Inflammatory macrophage treated with lipopolysaccharide for 4 hours (primary cell): ENCODE measurements around the gene BTRC.

Experiments used
- DNase-seq: peaks from one replicate; pipeline ENCODE4 v3.0.0-alpha.2; 2020

BTRC gene

DNA sequence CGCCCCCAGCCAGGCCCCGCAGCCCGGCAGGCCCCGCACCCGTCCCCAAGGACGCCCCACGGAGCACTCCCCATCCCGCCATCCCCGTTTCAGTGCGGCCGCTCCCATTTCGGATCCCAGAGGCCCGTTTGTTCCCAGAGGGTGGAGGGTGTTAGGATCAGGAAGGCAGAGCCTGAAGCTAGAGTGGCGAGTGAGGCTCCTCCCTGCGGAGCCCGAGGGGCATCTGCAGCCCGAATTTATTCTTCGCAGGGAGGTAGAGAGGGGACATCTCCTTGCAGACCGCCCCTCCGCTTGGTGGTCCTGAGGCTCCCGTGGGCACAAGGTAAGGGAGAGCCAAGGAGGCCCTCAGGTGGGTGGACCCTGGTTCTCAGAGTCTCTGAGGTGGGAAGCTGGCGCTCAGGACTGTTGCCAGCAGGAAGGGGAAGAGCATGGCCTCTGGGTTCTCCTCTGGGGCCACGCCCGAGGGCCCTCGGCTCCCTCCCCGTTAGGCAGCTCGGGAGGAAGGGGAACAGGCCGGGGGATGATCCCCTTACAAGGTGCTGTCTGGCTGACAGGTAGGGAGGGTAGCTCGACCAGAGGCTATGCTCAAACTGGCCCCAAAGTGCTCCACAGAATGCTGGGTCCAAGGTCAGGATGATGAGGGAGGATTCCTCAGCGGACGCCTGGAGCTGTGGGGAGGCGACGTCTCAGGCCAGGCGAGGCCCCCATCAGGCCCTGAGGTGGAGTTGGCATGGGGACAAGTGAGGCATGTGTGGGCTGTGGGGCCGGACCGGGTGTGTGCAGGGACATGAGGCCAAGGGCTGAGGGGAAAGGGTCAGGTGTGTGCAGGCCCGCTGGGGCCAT lies 216.7 kb downstream of the BTRC start:
- DNase-seq: peak; percentile 24

DNA sequence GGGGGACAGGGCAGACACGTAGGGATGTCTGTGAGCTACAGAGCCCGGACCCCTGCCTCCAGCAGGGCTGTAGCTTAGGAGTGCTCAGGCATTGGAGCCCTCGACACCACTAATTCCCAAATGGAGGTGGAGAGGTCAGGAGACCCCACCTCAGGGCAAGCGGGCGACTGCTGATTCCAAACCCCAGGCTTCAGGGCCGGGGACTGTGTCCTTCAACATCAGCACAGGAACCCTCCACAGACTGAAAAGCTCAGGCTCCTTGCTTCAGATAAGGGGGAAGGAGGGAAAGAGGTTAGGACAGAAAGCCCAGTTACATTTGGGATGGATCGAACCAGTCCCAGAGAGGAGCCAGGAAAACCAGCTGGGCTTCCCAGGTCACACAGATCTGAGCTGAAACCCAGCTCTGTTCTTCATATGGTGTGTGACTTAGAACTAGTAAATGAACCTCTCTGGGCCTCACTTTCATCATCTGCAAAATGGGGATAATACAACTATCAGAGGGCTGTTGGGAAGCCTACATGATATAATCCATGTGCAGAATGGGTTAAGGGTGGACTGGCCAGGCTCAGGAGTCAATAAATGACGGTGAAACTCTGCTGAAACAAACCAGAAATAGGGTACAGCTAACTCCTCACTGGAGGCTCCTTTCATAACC lies 217.4 kb downstream of the BTRC start:
- DNase-seq: no peak

DNA sequence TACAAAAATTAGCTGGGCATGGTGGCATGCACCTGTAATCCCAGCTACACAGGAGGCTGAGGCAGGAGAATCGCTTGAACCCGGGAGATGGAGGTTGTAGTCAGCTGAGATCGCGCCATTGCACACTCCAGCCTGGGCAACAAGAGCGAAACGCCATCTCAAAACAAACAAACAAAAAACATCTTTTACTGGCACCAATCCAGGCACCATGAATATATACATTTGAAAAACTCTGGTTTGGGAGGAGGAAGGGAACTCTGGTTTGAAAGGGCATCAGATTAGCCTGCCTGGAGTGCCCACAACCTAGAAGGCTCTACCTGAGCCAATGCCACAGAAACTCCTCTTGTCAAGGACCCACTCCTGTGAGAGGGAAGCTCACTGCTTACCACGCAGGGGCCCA lies 218.2 kb downstream of the BTRC start:
- no peak for DNase-seq

DNA sequence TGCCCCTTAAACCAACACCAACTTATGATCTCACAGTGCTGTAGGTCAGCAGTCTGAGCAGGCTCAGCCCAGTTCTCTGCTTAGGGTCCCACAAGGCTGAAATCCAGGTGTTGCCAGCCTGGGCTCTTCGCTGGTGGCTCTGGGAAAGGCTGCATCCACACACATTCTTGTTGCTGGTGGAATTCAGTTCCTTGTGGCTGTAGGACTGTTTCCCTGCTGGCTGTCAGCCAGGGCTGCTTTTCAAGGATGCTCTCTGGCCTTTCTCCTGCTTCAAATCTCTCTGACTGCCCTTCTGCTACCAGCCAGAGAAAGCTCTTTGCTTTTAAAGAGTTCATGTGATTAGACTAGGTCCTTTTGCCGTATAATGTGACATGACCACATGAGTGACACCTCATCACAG lies 218.8 kb downstream of the BTRC start:
- DNase-seq: no peak

DNA sequence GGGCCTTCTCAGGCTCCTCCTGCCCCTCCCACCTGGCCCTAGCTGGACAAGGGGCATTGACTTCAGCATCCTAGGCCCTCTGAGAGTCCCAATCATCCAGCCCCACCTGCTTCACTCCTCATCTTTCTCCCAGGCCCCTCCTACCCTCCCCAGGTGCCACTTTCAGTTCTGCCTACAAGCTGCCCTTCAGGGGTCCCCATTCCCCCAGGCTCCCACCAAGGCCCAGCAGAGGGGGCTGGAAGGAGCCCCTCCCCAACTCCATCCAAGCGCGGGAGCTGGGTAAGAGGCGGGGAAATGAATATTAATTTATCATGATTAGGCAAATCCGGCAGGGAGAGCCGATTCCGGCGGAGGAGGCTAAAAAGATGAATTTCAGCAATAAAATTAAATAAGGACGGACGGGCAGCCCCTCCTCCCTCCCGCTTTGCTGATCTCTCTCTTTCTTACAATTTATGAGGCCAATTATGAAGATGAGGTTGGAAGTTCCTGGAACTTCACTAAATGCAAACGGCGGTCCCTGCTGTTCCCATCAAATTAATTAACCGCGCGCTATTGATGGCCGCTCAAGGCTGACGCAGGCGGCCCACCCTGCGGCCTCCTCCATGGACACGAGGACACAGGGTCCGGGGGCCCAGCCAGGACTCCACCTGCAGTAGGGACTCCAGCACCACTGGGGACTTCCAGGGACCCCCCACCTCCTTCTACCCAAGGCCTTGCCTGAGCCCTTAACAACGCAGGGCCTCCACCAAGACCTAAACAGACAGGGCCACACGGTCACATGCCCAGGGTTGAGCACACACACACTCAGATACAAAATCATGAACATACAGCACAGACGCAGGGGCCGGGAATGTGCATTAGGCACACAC lies 220.2 kb downstream of the BTRC start:
- DNase-seq: no peak

DNA sequence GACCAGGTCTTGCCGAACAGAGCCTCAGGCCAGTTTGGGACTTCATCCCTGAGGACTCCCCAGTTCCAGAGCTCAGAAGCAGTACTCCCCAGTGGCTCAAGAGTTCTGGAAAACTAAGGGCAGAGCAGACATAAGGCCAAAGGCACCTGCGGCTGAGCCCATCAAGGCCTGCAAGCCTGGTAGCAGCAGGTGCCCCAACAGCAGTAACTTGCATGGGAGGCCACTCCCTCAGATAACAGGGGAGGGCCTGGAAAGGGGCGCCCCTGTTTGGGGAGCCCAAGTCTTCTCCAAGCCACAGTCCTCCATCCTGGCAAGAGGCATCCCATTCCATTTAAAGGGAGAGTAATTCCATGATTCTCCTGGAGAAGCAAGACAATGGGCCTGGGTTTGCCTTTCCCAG lies 221.1 kb downstream of the BTRC start:
- no peak for DNase-seq

DNA sequence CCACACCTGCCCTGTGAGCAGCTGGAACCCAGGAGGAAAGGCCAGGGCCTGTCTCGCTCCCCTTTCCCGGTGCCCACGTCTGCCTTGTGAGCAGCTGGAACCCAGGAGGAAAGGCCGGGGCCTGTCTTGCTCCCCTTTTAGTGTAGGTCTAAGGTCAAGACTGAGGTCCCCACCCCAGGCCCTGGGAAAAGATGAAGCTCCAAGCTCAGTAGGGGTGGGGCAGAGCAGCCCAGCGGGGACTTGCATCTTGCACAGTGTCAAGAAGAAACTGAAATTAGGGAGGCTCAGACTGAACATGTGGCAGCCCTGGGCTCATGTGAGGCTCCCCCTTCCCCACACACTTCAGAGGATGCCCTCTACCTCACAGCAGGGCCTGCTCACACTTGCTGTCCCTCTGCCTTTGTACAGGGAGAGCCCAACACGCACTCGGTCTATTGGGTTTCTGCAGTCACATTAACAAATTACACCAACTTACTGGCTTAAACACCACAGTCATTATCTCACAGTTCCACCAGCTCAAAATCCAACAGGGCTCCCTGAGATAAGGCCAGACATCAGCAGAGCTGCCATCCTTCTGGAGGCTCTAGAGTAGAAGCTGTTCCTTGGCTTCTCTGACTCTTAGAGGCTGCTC lies 221.7 kb downstream of the BTRC start:
- DNase-seq: no peak

DNA sequence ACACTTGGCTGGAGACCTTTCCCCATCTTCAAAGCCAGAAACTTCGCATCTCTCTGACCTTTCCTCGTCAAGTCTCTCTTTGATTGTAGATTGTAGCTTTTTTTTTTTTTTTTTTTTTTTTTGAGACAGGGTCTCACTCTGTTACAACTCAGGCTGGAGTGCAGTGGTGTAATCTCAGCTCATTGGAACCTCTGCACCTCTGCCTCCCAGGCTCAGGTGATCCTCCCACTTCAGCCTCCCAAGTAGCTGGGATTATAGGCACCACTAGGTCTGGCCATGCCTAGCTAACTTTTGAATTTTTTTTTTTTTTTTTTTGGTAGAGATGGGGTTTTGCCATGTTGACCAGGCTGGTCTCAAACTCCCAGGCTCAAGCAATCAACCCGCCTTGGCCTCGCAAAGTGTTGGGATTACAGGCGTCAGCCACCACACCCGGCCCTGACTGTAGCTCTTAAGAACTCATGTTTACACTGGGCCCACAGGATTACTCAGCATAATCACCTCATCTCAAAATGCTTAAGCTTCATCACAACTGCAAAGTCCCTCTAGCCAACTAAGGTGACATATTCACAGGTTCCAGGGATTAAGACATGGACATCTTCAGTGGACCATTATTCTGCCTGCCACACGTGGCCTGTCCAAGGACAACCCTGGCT lies 222.4 kb downstream of the BTRC start:
- DNase-seq: no peak

DNA sequence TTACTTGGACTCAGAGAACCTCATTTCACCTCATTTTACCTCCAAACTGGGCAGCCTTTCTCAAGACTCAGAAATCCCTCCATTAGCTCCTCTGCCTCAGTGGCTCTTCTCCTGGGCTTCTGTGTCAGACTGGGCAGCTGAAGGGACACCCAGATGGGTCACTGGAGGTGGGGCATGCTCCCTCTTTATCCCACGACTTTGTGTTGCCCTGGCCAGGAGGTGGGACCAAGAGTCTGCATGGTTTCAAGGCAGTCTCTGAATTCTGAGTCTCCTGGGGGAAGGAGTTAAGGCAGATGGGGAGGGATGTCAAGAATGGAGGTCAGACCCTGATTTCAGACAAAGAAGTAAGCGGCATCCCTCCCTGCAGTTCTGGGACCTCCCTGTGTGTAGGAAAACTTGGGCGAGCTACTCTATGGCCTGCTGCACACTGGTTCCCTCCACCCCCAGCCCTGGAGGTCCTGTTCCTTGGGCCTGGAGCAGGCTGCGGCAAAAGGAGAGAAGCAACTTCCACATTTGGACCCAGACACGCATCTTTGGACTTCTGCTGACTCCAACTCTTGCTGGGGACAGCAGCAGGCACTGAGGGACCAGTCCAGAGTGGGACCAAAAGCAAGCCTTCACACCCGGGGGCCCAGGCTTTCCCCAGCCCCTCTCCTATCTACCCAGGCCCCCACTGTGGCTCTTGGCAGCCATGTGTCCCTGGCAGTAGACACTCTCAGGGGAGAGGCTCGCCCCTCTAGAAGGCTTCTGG lies 223.3 kb downstream of the BTRC start:
- no peak for DNase-seq

DNA sequence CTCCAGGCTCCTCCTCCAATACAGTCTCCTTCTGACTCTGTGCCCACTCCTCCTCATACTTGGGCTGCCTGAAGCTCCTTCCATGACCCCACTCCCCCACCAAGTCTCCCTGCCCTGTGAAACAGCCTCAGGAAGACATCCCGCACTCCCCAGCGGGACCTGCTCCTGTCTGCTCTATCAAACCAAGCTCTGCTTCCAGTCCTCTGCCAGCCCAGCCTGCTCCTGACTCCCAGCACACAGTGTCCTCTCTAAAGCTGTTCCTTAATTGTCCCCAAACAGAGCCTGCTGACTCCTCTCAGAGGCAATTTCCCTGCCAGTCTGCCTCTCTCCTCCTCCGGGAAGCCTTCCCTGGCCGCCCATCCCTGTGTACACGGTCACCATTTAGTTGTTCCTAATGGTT lies 224.2 kb downstream of the BTRC start:
- no peak for DNase-seq

DNA sequence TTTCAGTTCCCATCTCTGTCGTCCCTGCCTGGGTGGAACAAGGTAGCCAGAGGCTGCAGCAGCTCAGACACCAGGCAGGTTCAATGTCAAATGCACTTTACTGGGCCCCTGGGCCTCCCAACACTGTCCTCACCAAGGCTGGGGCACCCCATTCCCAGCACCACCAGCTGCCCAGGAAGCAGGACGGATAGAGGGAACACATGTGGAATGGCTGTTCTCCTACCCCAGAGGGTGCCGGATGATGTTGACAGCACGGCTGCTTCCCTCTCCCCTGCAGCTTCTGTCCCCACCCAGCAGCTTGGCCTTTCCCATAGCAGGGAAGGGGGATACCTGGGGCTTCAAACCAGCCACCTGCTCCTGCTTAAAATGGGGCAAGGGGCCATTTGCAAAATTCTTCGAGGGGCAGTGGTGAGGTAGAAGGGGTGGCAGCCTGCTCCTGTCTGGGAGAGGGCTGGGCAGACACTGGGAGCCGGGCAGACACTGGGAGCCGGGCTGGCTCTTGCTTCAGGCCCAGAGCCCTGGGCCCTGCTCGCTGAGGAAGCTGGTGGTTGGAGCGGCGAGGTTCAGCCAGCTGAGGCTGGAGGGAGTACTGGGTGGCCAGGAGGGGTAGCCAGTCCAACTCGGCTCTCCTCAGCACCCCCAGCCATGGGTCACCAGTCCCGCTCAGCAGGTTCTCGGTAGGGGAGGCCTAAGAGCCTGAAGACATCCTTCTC lies 225.0 kb downstream of the BTRC start:
- no peak for DNase-seq

DNA sequence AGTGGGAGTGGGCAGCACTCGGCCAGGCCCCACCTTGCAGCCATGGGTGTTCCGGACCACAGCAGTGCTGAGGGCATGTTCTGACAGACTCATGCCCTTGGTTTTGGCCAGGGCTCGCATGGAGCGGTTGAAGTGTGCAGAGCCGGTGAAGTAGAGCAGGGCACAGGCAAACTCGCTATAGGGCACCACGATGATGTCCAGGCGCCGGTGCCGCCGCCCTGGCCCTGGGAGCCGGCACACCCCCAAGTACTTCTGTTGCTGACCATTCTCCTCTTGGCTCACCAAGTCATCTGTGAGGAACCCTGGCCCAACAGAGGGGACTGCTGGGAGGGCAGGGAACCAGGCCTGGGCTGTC lies 225.5 kb downstream of the BTRC start:
- no peak for DNase-seq

DNA sequence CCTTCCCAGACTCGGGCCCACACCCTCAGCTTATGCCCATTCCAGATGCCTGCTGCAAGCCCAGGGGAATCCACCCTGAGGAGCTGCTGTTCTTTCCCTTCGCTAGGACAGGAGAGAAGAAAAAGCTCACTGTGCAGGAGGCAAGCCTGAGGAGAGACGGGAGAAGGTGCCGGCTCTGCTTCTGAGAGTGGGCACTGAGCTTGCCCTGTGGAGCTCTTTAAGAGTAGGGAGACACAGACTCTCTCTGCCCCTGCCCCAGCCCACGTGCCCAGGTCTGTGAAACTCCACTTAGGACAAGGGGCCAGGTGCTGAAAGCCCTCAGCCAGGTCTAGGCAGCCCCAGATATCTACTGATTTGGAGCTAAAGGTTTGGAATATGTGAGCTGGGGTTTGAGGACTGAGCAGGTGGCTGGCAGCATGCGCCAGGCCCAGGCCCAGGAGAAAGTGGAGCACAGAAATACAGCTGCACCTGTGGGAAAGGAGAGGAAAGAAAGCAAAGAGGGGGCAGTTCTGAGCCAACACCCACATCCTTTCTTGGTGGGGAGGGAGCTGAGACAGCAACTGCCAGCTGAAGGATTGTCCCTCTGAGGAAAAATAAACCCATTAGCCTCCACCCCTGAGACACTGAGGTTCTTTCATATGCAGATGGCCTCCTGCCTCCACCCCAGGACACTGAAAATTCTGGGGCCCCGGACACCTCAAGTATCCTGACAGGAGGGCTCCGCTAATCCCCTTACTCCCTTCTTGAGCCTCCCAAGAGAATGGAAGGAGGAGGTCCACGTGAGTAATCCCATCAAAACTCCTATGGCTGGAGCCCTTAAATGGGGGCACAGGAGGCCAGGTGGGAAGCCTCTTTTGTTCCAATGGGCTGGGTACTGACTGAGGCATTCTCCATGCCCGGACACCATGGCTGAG lies 226.8 kb downstream of the BTRC start:
- DNase-seq: no peak

DNA sequence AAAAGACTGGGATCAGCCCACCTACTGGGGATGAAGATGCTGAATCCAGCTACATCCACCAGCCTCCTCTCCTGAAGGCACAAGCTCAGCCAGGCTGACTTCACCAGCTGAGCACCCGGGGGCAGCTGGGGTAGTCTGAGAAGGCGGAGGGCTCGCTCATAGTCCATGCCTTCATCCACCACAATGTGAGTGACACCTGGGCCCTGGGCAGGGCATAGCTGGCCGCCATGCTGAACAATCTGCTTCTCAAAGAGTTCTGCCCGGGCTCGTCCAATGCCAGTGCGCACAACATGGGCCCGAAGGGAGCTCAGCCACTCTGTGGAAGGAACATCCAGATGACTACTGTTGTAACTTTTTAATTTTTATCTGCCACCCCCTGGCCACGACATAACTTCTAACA lies 231.9 kb downstream of the BTRC start:
- no peak for DNase-seq

DNA sequence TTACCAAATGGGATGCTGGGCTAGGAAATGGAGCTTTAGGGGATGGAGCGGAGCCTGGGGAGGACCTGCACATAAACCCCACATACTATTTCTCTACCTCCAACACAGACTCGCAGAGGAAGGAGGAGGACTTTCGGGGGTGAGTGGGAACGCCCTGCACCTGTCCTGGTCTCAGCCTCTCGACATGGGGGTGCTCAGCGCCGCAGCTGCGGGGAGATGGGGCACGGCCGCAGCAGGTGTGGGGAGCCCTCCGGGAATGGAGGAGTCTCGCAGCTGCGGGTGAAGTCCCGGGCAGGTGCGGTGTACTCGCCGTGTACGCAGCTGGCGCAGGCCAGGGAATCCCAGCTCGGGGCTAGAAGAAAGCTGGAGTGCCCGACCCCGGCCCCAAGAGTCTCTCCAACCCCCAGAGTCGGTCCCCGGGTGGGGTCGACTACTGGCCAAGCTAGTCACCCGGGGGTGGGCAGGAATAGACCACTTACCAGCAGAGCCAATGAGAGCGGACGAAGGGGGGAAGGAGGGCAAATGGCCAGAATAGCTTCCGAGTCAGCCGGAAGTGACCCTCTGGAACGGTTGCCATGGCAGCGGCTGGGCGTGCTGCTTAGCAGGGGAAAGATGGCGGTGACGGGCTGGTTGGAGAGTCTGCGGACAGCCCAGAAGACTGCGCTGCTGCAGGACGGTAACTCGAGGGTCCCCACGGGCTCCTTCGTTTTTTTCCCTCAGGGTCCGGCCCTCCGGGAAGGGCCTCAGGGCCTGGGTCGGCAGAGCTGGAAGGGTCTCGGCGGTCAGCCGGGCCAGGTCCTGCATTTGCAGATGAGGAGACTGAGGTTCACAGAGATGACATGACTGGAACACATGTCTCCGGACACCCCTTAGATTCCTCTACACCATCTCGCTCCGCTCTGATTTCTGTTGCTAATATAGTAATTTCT lies 234.0 kb downstream of the BTRC start, which contains the start of the genes DPCD and POLL:
TSS of gene DPCD (plus strand) at position 597 of the 929 bp plus-strand sequence. CDS start at position 613, 16 bp downstream.
TSS of gene POLL (minus strand) at position 533 of the 929 bp plus-strand sequence. CDS start 897 bp downstream, outside the sequence.
- peak; percentile 97 for DNase-seq

DNA sequence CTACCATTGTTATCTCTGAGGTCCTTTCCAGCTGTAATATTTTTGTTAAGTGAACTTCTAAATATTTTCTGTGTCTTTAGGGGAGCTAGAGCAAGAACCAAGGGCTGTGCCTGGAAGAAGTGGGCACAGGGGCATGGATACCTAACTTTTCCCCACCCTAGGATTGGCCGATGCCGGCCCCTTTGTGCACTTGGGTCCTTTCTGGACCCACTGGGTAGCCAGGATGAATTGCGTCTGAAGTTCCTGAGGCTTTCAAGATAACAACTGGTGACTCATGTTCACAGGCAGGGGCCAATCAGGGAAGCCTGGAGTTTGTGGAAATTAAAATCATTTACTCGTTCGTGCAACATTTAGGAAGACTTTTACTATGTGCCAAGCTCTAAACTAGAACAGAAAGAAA lies 234.9 kb downstream of the BTRC start:
- no peak for DNase-seq

DNA sequence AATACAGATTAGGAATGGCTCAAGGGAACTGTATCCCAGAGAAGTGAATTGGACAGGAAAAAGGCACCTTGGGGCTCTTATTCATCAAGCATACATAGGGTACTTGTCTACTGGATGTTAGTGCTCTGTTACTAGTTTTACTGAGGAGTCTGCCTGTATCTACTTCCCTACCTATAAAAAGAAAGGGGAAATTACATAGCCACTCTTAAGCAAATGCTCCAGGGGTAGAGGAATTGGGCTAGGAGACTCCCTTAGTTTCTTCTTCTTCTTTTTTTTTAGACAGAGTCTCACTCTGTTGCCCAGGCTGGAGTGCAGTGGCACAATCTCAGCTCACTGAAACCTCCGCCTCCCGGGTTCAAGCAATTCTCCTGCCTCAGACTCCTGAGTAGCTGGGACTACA lies 239.4 kb downstream of the BTRC start:
- DNase-seq: peak; percentile 60

DNA sequence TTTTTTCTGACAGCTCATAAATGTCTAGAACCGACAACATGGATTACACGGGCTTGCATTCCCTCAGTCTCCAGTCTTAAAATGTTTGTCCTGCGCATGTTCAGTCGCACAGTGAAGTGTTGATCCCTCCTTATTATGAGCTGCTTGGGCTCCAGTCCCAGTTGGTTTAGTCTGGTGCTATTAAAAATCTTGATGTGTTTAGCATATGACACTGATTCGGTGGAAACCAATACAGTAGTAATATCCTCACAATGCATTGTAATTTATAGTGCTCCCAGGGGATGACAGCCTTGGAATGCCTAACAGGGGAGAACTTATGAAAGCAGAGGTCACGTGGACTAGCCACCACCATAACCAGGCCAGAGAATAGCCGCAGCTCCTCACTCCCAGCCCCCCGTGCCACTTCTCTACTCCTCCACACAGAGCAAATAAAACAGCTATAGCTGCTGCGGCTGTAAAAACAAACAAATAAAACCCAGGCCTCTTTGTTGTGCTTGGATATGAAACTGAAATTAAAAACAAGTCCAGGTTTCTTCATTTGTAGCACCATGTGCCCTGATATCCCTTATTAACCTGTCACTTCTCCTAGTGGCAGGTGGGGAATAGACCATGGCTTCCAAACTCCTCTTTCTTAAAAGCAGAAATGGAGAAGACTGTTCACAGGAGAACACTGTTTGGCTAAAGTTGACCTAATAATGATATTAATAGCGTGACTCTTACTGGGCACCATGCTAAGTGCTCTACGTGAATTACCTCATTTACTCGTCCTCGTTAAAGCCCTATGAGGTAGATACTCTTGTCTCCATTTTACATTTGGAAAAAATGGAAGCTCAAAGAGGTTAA lies 241.8 kb downstream of the BTRC start:
- no peak for DNase-seq
